ENCODE data around the gene SRGAP1.

DNA sequence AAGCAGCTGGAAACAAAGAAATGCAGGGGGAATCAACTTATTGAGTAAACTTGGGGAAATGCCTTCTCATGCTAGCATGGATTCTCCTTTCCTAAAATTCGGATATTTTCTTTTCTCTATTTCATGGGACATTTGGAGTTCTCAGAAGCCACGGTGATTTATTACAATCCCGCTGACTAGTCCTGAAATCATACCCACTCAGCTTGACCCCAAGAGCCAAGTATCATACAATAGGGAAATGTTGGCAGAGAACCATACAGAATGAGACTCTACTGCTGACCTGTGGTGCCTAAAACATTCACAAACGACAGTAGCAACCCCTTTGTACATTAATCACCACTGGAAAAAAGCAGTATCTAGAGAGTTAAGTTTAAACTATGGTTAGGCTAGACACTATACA, 265.2 kb downstream of the SRGAP1 start:
- TF ChIP-seq POLR2AphosphoS5 (IDR thresholded peaks at IDR 0.05; ENCODE audit: low read depth, low read length) (no peak), SIN3A (IDR thresholded peaks at IDR 0.05; ENCODE audit: borderline replicate concordance, insufficient read depth, low read length) (no peak)

All from PFSK-1 (cell line).